Measurements from ENCODE around the gene SHISAL1. TPM values are rescaled to one million over a fixed set of nuclear protein-coding genes. Genes with fewer than 3 reads are reported as not detected.

Gene SHISAL1
- total and polyA plus RNA-seq, 2 donors (not counting 3 experiments of a cell fraction or from before 2014, with no cell fraction given), result 0.01 to 0.07 TPM

DNA sequence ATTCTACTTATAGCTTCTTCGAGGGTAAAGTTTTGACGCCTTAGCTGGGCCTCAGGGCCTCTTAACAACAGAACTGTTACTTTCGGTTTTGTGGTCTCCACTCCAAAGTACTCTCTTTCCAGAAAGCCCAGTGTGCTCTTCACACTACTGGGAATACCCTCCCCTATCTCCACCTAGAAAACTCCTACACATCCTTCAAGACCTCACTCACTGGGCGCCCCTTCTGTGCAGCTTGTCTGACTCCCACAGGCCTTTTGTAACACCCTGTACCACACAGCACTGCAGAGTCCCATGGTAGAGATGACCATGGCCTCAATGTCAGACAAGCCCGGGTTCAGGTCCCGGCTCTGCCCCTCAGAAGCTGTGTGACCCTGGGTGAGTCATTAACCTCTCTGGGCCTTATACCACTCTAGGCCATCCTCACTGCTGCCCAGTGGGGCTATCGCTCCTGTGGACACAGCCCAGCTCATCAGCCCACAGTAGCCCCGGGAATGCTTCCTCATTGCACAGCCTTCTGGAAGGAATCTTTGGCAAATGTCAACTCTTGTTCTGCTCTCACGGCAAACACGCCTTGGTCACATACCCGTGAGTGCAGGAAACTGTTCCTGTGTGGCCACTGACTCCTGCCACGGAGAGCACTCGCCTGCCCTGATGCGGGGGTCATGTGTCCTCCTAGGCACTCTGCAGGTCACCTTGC is 51.4 kb downstream of the SHISAL1 start:
- no peak overlapping the region for H2AFZ ChIP-seq (ENCODE audit: low read depth, low read length)
- H3K9me3 ChIP-seq (replicated peaks; ENCODE audit: control insufficient read depth, insufficient read depth, low read length), result no peaks in the 10 kb centered on the region
- no peaks in the 10 kb centered on the region for H3K4me1 ChIP-seq (ENCODE audit: control insufficient read depth, extremely low read depth, insufficient read depth, low read length)
- POLR2A ChIA-PET, result no interaction called here
- H3K27ac ChIP-seq (ENCODE audit: insufficient read depth, low read depth, low read length), result no peak overlapping the region
- FAIRE-seq (no peak), DNase-seq (ENCODE audit: low read depth, low spot score) (no peak)
- H3K9ac ChIP-seq (replicated peaks; ENCODE audit: extremely low read depth, insufficient read depth, low read length), result no peak overlapping the region
- intact Hi-C loops (cut with micrococcal nuclease), result no loop called here
- no peaks in the 10 kb centered on the region for H3K27me3 ChIP-seq (ENCODE audit: control insufficient read depth in 2 of 2, insufficient read depth in 2 of 2, low read length in 2 of 2)
- no TSS peak for BruUV-seq (replicated peaks)
- no peaks in the 10 kb centered on the region for H4K20me1 ChIP-seq (replicated peaks; ENCODE audit: control insufficient read depth, extremely low read depth, insufficient read depth, low read length)
- TF ChIP-seq POLR2A (IDR thresholded peaks at IDR 0.05; ENCODE audit: low read depth, low read length) (no peak), POLR2AphosphoS5 (IDR thresholded peaks at IDR 0.05; ENCODE audit: insufficient read depth, low read depth, low read length) (no peak), MYC (IDR thresholded peaks at IDR 0.05; ENCODE audit: low read depth, low read length) (no peak), EZH2 (IDR thresholded peaks at IDR 0.05; ENCODE audit: borderline replicate concordance, low read depth, low read length, severe bottlenecking) (no peak), JUN (IDR thresholded peaks at IDR 0.05; ENCODE audit: borderline replicate concordance, insufficient read depth, insufficient read length, low read depth) (no peak), FOS (IDR thresholded peaks at IDR 0.05; ENCODE audit: borderline replicate concordance, insufficient read depth, low read length) (no peak)
- TF ChIP-seq, protein P1, sequence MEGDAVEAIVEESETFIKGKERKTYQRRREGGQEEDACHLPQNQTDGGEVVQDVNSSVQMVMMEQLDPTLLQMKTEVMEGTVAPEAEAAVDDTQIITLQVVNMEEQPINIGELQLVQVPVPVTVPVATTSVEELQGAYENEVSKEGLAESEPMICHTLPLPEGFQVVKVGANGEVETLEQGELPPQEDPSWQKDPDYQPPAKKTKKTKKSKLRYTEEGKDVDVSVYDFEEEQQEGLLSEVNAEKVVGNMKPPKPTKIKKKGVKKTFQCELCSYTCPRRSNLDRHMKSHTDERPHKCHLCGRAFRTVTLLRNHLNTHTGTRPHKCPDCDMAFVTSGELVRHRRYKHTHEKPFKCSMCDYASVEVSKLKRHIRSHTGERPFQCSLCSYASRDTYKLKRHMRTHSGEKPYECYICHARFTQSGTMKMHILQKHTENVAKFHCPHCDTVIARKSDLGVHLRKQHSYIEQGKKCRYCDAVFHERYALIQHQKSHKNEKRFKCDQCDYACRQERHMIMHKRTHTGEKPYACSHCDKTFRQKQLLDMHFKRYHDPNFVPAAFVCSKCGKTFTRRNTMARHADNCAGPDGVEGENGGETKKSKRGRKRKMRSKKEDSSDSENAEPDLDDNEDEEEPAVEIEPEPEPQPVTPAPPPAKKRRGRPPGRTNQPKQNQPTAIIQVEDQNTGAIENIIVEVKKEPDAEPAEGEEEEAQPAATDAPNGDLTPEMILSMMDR (IDR thresholded peaks at IDR 0.05; ENCODE audit: extremely low read depth in 1 of 2, insufficient read depth in 1 of 2, low read depth in 1 of 2, low read length in 2 of 2), result no peak
- TF ChIP-seq, protein P2, sequence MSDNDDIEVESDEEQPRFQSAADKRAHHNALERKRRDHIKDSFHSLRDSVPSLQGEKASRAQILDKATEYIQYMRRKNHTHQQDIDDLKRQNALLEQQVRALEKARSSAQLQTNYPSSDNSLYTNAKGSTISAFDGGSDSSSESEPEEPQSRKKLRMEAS (IDR thresholded peaks at IDR 0.05; ENCODE audit: insufficient read depth, insufficient read length), result no peak
- no peak overlapping the region for H3K4me2 ChIP-seq (ENCODE audit: insufficient read depth, low read length)
- no peaks in the 10 kb centered on the region for H3K79me2 ChIP-seq (ENCODE audit: control insufficient read depth, insufficient read depth, low read length)
- CTCF ChIA-PET, result no interaction called here
- H3K36me3 ChIP-seq (ENCODE audit: control insufficient read depth in 2 of 2, extremely low read depth in 1 of 2, insufficient read depth in 2 of 2, low read length in 2 of 2), result no peaks in the 10 kb centered on the region
- dilution Hi-C loops (cut with MboI; ENCODE audit: extremely low pct_ligation_motif_present, low sequenced_read_pairs), result no loop called here
- no peaks in the 10 kb centered on the region for H3K9me1 ChIP-seq (replicated peaks; ENCODE audit: control insufficient read depth, extremely low read depth, insufficient read depth, low read length)
- H3K4me3 ChIP-seq (replicated peaks in 1 of 3; ENCODE audit: insufficient read depth in 1 of 3, low read depth in 1 of 3, low read length in 3 of 3), result no peak overlapping the region
